Lung (tissue), 12 donors: ENCODE data around the gene AP2A2. TPM values are rescaled to one million over a fixed set of nuclear protein-coding genes. Genes with fewer than 3 reads are reported as not detected.

Experiments used
- ATAC-seq: fragments of 200-7000 bp; cut with Tn5 transposase; one replicate; pipeline ENCODE4 v1.9.1; 2020; ENCODE audit warnings: moderate number of reproducible peaks; ENCODE audit not compliant: insufficient read depth, low FRiP score
- DNase-seq, 3 donors: peaks; one replicate each; pipeline ENCODE4 v3.0.0-alpha.2; 2013 to 2017
- H3K27ac ChIP-seq, 2 donors: one replicate each; pipeline ENCODE4 v1.5.1; 2013; ENCODE audit warnings: mild to moderate bottlenecking in 2 of 2, moderate library complexity in 2 of 2, control low read depth in 1 of 2, inconsistent platforms in 1 of 2, low read depth in 1 of 2, low read length in 1 of 2
- H3K27me3 ChIP-seq, 3 donors: one replicate each; pipeline ENCODE4 v1.5.1; 2013; ENCODE audit warnings: low read length in 2 of 3; ENCODE audit not compliant: control insufficient read depth in 3 of 3, insufficient read depth in 3 of 3
- H3K36me3 ChIP-seq, 4 donors: one replicate each; pipeline ENCODE4 v1.5.1; 2013; ENCODE audit warnings: low read length in 4 of 4, mild to moderate bottlenecking in 1 of 4, moderate library complexity in 1 of 4; ENCODE audit not compliant: control insufficient read depth in 4 of 4, insufficient read depth in 4 of 4
- H3K4me1 ChIP-seq, 5 donors: one replicate each; pipeline ENCODE4 v1.5.1; 2013; ENCODE audit warnings: low read length in 5 of 5, mild to moderate bottlenecking in 2 of 5, moderate library complexity in 1 of 5; ENCODE audit not compliant: control insufficient read depth in 5 of 5, insufficient read depth in 5 of 5
- H3K4me3 ChIP-seq: one replicate; pipeline ENCODE4 v1.5.1; 2013; ENCODE audit warnings: mild to moderate bottlenecking, control low read depth, moderate library complexity
- H3K9ac ChIP-seq, 2 donors: one replicate each; pipeline ENCODE4 v1.5.1; 2013; ENCODE audit warnings: low read length in 2 of 2, control low read depth in 1 of 2; ENCODE audit not compliant: insufficient read depth in 1 of 2
- H3K9me3 ChIP-seq, 4 donors: one replicate each; pipeline ENCODE4 v1.5.1; 2013; ENCODE audit warnings: low read length in 3 of 4, mild to moderate bottlenecking in 1 of 4, moderate library complexity in 1 of 4; ENCODE audit not compliant: control insufficient read depth in 4 of 4, insufficient read depth in 3 of 4
- CTCF ChIP-seq: IDR thresholded peaks from 2 replicates; pipeline ENCODE4 v1.5.1; 2012; ENCODE audit warnings: mild to moderate bottlenecking; ENCODE audit errors: control extremely low read depth, extremely low read depth
- WGBS, 2 donors: extraction: QIAGEN DNeasy Blood & Tissue Kit; methylation state at CpG; one replicate each; pipeline ENCODE4 v1.1.7; 2013; 5-methylcytosine and 5-hydroxymethylcytosine counted together
- polyA plus RNA-seq, 2 donors: library from polyadenylated mRNA; stranded (reverse); fragments of 200-250 nt; gene quantifications; one replicate each; pipeline ENCODE4 v1.2.1, GENCODE V29; 2013
- total RNA-seq, 2 donors: library from RNA; depleted of rRNA in 1 of 2; stranded (reverse); fragments of >200 nt in 1 of 2; gene quantifications; one replicate each; pipeline ENCODE4 v1.2.1, GENCODE V29; 2014 to 2021
- donor health status: control.
- donor health status: control.
- donor health status: Bipolar disorder and iron deficiency.
- donor health status: healthy.
- donor health status: DM: yes; HTN: yes; CAD: no.

AP2A2 gene
- total and polyA plus RNA-seq, 4 donors: 33.8 to 93.2 (median 54.4) TPM

DNA sequence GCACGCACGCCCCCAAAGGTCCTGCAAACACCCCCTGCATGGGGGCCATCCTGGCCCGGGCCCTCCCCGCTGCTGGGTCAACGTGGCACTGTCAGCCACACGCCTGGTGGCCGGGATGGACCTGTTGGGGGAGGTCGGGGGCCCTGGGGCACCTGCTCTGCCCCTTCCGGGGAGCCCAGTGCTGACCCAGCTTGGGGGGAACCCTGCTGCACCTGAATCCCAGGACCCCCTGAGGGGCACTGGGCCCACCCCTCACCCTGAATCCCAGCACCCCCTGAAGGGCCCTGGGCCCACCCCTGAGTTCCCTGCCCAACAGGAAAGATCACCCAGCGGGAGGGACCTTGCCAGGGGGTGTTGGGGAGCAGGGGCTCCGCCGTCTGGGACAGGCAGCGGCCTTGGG is 111.3 kb downstream of the AP2A2 start:
- WGBS, 2 donors: 62 to 70% methylated on average over 13 of the region's 13 CpGs
- Histone ChIP-seq H3K9ac (no peak overlapping the region), H3K27me3 (peaks cover 0 to 6% (median 0%) of the 10 kb centered on the region in 3 donors), H3K36me3 (no peaks in the 10 kb centered on the region), H3K4me1 (peaks cover 0 to 13% (median 1%) of the 10 kb centered on the region in 5 donors), H3K4me3 (no peak overlapping the region), H3K9me3 (peaks cover 0 to 2% (median 0%) of the 10 kb centered on the region in 4 donors), H3K27ac (no peak overlapping the region)
- DNase-seq (no peak), ATAC-seq (no peak)
- no peak for TF ChIP-seq CTCF

DNA sequence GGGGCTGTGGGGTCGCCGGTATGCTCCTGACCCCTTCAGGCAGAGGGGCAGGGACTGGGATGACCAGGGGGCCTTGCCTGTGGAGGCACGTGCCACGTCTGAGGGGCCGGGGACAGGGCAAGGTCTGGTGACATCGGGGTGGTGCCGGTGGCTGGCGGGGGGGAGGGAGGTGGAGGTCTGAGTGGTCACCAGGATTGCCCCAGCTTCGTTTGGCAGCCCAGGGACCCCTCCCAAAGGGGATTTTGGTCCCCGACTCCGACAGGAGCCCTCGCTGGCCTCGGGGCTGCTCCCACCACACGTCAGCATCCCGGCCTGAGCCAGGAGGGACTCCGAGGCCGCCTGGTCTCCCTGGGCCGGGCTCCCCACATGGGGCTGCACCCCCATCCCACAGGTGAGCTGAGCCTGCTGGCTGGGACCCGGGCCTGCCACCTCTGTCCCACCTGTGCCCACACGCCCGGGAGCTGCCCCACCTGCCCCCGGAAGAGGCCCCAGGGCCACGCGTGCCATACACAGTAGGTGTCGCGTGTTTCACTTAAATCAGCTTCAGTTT is 111.9 kb downstream of the AP2A2 start:
- no peak for TF ChIP-seq CTCF
- peaks cover 0 to 6% (median 0%) of the 10 kb centered on the region in 3 donors for H3K27me3 ChIP-seq
- no peak for DNase-seq

GRCh38 chr11:1038361-1038760 is 112.7 kb downstream of the AP2A2 start:
- Histone ChIP-seq H3K4me1 (peaks cover 0 to 13% (median 1%) of the 10 kb centered on the region in 5 donors), H3K4me3 (no peak overlapping the region), H3K9ac (no peak overlapping the region), H3K9me3 (peaks cover 0 to 2% (median 0%) of the 10 kb centered on the region in 4 donors), H3K27ac (no peak overlapping the region), H3K36me3 (no peaks in the 10 kb centered on the region), H3K27me3 (peaks cover 0 to 6% (median 0%) of the 10 kb centered on the region in 3 donors)
- WGBS, 2 donors: 79 to 83% methylated on average over 10 of the region's 10 CpGs
- ATAC-seq: no peak
- no peak for TF ChIP-seq CTCF
- DNase-seq: no peak

More for the DNA sequence above, 111.9 kb downstream of the AP2A2 start:
- 79 to 92% methylated on average over 24 to 26 of the region's 26 CpGs for WGBS, 2 donors
- peaks cover 0 to 13% (median 1%) of the 10 kb centered on the region in 5 donors for H3K4me1 ChIP-seq
- no peaks in the 10 kb centered on the region for H3K36me3 ChIP-seq
- peaks cover 0 to 2% (median 0%) of the 10 kb centered on the region in 4 donors for H3K9me3 ChIP-seq
- ATAC-seq: no peak
- H3K9ac ChIP-seq: no peak overlapping the region
- no peak overlapping the region for H3K4me3 ChIP-seq
- H3K27ac ChIP-seq: no peak overlapping the region
